Measurements from ENCODE around the gene TSHB. TPM values are rescaled to one million over a fixed set of nuclear protein-coding genes. Genes with fewer than 3 reads are reported as not detected.
"Not testable (repeated sequence)": the region's sequence is repeated elsewhere in the genome, so short reads cannot be mapped to it uniquely, and the experiment has no call there.

The TSHB gene
- total RNA-seq (2014; rRNA removed; shearing (Covaris generic)) = not detected in 2 replicates

DNA sequence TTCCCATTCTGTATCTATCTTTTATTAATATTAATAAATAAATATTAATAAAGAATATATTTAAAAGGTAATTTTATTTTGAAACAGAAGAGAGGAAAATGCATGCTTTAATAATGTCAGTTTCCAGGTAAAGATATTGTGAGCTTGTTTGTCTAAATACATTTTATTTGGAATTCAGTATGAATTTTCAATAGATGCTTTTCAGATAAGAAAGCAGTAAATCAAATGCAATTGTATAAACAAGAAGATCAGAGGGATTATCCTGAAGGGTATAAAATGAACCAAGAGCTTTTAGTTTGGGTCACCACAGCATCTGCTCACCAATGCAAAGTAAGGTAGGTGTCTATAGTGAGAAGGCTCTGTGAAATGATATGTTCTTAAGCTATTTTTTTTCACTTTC lies at the start of gene TSHB:
TSHB (plus strand) TSS at position 301 of the 400 bp plus-strand sequence. CDS start 3,537 bp downstream, outside the sequence.
- DNase-seq (ENCODE audit: low read depth) = no peak

- no peak for DNase-seq (ENCODE audit: low read depth)
These were observed 47.4 kb upstream of the TSHB start for GRCh38 chr1:114982251-114982650.

GRCh38 chr1:114986286-114986685 lies 43.3 kb upstream of the TSHB start:
- DNase-seq (ENCODE audit: low read depth) = no peak

- no peak for DNase-seq (ENCODE audit: low read depth)
These were observed 41.5 kb upstream of the TSHB start for GRCh38 chr1:114988095-114988494.

GRCh38 chr1:114997510-114998289 lies 31.9 kb upstream of the TSHB start:
- DNase-seq (ENCODE audit: low read depth) = no peak

GRCh38 chr1:115006191-115006590 lies 23.4 kb upstream of the TSHB start:
- no peak for DNase-seq (ENCODE audit: low read depth)

GRCh38 chr1:115012006-115012405 lies 17.6 kb upstream of the TSHB start:
- no peak for DNase-seq (ENCODE audit: low read depth)

GRCh38 chr1:115012434-115012833 lies 17.2 kb upstream of the TSHB start:
- no peak for DNase-seq (ENCODE audit: low read depth)

GRCh38 chr1:115013792-115014191 lies 15.8 kb upstream of the TSHB start:
- DNase-seq (ENCODE audit: low read depth) = no peak

DNA sequence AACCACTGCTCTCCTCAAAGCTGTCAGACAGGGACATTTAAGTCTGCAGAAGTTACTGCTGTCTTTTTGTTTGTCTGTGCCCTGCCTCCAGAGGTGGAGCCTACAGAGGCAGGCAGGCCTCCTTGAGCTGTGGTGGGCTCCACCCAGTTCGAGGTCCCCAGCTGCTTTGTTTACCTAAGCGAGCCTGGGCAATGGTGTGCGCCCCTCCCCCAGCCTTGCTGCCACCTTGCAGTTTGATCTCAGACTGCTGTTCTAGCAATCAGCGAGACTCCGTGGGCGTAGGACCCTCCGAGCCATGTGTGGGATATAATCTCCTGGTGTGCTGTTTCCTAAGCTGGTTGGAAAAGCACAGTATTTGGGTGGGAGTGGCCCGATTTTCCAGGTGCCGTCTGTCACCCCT lies 10.1 kb upstream of the TSHB start:
- not testable (repeated sequence) for DNase-seq (ENCODE audit: low read depth)

- no peak for DNase-seq (ENCODE audit: low read depth)
These were observed 8.5 kb upstream of the TSHB start for GRCh38 chr1:115021145-115021544.

DNA sequence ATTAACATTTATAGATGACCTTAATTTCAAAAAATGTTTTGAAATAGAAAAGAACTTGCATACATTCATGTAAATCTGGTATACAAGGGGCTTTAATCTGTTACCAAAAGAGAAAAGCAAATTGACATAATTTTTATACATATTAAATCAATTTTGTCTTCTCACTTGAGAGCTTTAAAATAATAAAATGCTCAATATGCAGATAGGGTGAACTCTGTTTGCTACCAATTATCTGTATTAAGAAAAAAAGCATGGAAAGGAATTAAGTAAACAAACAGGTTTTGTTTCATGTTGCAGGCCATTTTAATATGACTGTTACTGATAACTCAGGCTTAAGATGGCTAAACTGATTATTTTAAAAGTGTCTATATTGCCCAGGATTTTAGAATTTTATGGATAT lies 6.0 kb upstream of the TSHB start:
- DNase-seq (ENCODE audit: low read depth) = no peak

GRCh38 chr1:115031595-115031994 lies 2.0 kb downstream of the TSHB start:
- DNase-seq (ENCODE audit: low read depth) = no peak

DNA sequence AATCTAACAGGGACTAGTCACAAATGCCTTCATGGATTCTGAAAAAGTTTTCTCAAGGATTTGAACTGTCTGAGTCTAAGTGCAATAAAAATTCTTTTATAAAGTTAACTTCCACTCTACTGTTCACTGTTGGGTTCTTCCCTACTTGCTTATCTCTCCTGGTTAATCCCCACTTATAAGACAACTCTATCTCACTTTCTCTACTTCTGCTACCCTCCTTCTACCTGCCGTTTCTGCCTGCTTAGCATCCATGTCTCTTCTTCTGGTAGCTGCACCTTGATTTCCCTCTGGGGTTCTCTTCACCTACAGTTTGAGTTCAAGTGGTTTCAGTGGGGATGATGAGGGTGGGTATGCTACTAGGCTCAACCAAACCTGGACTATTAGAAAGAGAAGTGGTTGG lies 6.0 kb downstream of the TSHB start:
- no peak for DNase-seq (ENCODE audit: low read depth)

DNA sequence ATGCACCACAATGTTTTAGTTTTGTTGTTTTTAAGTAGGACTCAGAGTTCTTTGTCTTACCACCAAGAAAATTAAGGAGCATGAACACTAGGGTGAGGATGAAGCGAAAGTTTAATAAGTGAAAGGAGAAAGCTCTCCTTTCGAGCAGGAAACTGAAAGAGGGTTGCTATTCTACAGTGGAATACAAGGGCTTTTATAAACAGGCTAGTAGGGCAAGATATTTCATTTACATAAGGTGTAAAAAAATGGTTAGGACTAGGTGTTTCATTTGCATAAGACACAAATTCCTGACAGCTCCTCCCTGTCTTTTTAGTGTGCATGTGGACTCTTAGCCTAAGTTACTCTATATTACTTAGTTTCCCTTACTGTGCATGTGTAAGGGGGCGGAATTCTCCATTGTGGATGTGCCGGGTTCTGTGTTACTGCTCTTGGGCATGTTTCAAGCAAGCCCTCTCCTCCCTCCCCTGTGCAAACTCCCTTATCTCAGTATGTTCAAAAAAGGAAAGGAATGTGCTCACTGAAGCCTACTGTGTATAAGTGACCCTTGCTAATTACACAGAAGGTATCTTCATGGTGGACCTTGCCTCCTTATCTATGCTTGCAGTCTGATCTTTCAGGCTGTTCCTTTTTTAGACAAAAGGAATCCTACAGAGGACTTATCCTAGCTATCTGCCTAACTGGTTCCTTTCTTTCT lies 7.3 kb downstream of the TSHB start:
- DNase-seq (ENCODE audit: low read depth) = no peak

GRCh38 chr1:115040501-115040900 lies 10.9 kb downstream of the TSHB start:
- DNase-seq (ENCODE audit: low read depth) = no peak

DNA sequence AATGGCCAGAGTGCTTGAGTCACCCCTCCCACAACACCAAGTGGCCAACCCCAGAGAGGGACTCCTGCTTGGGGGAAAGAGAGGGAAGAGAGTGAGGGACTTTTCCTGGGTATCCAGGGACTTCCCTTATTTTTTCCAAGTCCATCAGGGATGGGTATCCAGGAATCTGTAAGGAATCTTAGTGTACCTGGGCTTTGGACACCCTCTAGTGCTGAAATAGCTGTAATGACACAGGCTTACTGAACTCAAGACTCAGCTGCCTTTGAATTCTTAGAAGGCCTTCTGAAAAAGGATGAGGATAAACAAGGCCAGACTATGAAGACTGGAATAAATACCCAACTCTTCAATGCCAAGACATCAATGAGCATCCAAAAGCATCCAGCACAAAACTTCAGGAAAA lies 12.0 kb downstream of the TSHB start:
- peak; percentile 31 for DNase-seq (ENCODE audit: low read depth)

DNA sequence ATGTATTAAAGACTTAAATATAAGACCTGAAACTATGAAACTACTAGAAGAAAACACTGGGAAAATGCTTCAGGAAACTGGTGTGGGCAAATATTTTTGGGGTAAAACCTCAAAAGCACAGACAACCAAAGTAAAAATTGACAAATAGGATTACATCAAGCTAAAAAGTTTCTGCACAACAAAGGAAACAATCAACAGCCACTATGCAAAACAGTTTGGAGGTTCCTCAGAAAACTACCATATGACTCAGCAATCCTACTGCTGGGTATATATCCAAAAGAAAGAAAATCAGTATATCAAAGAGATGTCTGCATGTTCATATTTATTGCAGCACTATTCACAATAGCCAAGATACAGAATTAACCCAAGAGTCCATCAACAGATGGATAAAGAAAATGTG lies 17.1 kb downstream of the TSHB start:
- DNase-seq (ENCODE audit: low read depth) = no peak

- DNase-seq (ENCODE audit: low read depth) = no peak
These were observed 22.2 kb downstream of the TSHB start for GRCh38 chr1:115051850-115052249.

GRCh38 chr1:115052454-115053083 lies 22.9 kb downstream of the TSHB start:
- peak; percentile 61 for DNase-seq (ENCODE audit: low read depth)

- peak; percentile 66 for DNase-seq (ENCODE audit: low read depth)
These were observed 26.8 kb downstream of the TSHB start for GRCh38 chr1:115056395-115056798.

DNA sequence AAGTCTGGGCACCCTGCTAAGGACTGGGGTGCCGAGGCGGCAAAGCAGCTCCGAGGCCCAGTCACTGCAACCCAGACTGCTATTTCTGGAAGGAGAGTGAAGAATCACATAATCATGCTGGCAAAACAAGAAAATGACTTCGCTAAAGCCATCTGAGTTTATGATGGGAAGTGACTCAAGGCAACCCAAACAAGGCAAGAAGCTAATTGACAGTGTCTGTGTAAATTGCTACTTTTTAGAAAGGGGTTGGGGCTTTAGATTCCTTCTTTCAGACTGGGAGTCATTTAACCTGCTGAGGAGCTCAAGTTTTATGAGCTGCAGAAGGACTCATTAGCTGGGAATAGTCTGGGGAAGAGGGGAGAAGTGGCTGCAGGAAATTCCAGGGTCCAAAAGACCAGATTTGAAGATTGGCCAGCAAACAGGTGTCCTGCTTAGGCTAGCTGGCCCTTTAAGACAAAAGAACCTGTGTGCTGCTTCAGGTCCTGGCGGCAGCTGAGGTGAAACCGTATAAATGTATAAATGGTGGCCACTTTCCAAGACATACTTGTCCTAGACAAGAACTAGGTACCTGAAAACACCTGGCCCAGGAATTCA lies 28.1 kb downstream of the TSHB start:
- DNase-seq (ENCODE audit: low read depth) = no peak

All from RPMI7951 (cell line).